ENCODE data around the gene USP2. TPM values are rescaled to one million over a fixed set of nuclear protein-coding genes. Genes with fewer than 3 reads are reported as not detected.

Gene USP2
- total and polyA plus RNA-seq, 4 experiments from 2014 or later: 0.17 to 0.22 (median 0.21) TPM; not detected in 1

DNA sequence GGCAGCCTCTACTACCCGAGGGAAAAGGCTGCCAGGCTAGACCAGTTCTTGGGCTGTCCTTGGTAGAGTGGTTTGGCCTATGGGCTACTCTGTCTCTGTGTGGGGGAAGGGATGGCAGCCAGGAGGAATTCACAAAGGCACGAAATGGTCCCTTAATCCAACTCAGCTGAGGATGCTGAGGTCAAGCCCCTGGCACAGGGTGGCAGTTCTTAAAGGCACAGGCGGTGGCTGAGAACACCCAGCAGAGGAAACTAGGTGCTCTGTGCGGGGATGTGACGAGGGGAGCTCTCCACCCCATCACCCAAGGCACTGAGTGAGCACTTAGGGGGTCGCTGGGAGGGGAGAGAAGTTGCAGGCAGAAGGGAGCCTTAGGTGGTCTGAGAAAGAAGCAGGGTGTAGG, 34.9 kb downstream of the USP2 start, which contains the start of gene MFRP:
Gene MFRP, minus strand, starts transcription at position 101 of the 400 bp plus-strand sequence. CDS start 192 bp downstream, outside the sequence.
- Histone ChIP-seq H3K4me3 (ENCODE audit: low read length in 2 of 2) (no peak within 1 kb of the TSS), H3K27me3 (ENCODE audit: insufficient read depth, low read length) (peaks cover 4% of the 10 kb centered on the region), H3K4me1 (ENCODE audit: insufficient read depth, low read length) (peaks cover 6% of the 10 kb centered on the region), H3K36me3 (ENCODE audit: insufficient read depth, low read length) (no peaks in the 10 kb centered on the region), H3K9me3 (ENCODE audit: control insufficient read depth in 1 of 2, low read length in 2 of 2) (no peaks in the 10 kb centered on the region), H3K27ac (ENCODE audit: low read depth, low read length) (no peak within 1 kb of the TSS)
- ChIA-PET CTCF (ENCODE audit: partially characterized antibody) (interaction anchor here (0.5 to 2.7 kb wide), 3 partner anchors 10 to 1716 kb away, joined by 3 to 10 read pairs (median 3); no protein-coding TSS in a partner anchor), POLR2A (ENCODE audit: partially characterized antibody) (no interaction called here)
- DNase-seq: no peak
- Mint-ChIP-seq H3K4me1 (peaks cover 0 to 5% (median 4%) of the 10 kb centered on the region in 4 donors), H3K9me3 (peaks cover 0 to 2% (median 0%) of the 10 kb centered on the region in 8 donors), H3K4me3 (no peak within 1 kb of the TSS), H3K27me3 (peaks cover 12 to 20% of the 10 kb centered on the region in 2 donors), H3K27ac (no peak within 1 kb of the TSS), H3K36me3 (no peaks in the 10 kb centered on the region)
- intact Hi-C loops (cut with micrococcal nuclease): no loop called here

DNA sequence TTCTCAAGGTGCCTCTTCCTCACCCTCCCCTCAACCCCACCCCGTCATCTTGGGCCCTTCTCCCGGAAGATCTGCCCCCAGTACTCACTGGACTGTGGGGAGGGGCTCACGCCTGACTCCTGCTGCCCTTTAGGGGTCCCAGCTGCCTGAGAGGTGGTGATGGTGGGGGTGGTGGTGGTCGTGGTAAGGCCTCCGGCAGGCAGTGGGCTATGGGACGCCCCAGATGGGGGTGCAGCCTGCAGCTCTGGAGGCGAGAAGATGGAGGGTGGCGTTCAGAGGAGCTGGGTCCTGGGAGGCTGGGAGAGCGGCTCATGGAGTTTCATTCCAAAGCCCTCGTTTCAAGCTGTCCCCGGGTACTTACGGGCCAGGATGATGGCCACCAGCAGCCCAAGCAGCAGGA, 35.8 kb downstream of the USP2 start:
- intact Hi-C loops (cut with micrococcal nuclease): no loop called here
- H3K4me1 ChIP-seq (ENCODE audit: insufficient read depth, low read length): peaks cover 6% of the 10 kb centered on the region
- peak in 1 of 5 donors; percentile 37 for DNase-seq
- no peaks in the 10 kb centered on the region for H3K36me3 ChIP-seq (ENCODE audit: insufficient read depth, low read length)
- Mint-ChIP-seq H3K4me1 (peaks cover 4 to 12% (median 9%) of the 10 kb centered on the region in 4 donors), H3K27me3 (peaks cover 20 to 27% of the 10 kb centered on the region in 2 donors), H3K4me3 (no peak overlapping the region), H3K9me3 (peaks cover 0 to 2% (median 0%) of the 10 kb centered on the region in 8 donors), H3K27ac (no peak overlapping the region), H3K36me3 (no peaks in the 10 kb centered on the region)
- ChIA-PET POLR2A (ENCODE audit: partially characterized antibody) (no interaction called here), CTCF (ENCODE audit: partially characterized antibody) (interaction anchor here (0.9 to 2.7 kb wide), 2 partner anchors 11 to 22 kb away, joined by 3 to 10 read pairs; no protein-coding TSS in a partner anchor)
- no peak overlapping the region for H3K27ac ChIP-seq (ENCODE audit: low read depth, low read length)
- peaks cover 12% of the 10 kb centered on the region for H3K27me3 ChIP-seq (ENCODE audit: insufficient read depth, low read length)
- no peak overlapping the region for H3K4me3 ChIP-seq (ENCODE audit: low read length in 2 of 2)
- no peaks in the 10 kb centered on the region for H3K9me3 ChIP-seq (ENCODE audit: control insufficient read depth in 1 of 2, low read length in 2 of 2)

DNA sequence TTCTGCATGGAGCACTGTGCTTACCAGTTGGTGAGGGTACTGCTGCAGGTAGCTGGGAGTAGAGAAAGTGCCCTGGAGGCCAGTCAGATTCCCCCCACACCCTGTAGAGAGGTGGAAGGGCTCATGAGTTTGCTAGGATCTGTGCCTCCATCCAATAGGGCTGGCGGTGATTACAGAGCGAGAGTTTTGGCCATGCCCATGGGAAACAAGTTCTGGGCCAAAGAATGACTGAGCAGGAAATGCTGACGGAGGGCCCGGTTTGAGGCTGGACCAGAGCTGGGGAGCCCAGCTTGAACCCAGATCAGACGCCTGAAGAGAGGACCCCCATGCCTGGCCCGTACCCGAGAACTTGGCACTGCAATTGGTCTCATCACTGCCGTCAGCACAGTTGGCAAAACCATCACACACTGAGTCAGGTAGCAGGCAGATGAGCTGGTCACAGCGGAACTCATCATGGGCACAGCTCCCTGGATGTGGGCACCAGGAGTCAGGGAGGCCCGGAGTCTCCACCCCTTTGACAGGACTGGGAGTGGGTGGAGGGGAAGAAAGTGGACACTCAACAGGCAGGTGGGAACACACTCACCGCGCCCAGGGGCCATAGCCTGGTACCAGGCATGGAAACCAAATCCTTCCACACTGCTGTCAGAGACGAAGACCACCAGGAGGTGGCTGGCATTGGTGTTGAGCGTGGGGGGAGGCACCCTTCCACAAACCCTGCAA, 37.0 kb downstream of the USP2 start:
- Histone ChIP-seq H3K9me3 (ENCODE audit: control insufficient read depth in 1 of 2, low read length in 2 of 2) (no peaks in the 10 kb centered on the region), H3K4me3 (ENCODE audit: low read length in 2 of 2) (no peak overlapping the region), H3K27ac (ENCODE audit: low read depth, low read length) (no peak overlapping the region), H3K36me3 (ENCODE audit: insufficient read depth, low read length) (no peaks in the 10 kb centered on the region), H3K27me3 (ENCODE audit: insufficient read depth, low read length) (peaks cover 17% of the 10 kb centered on the region), H3K4me1 (ENCODE audit: insufficient read depth, low read length) (peaks cover 4% of the 10 kb centered on the region)
- Mint-ChIP-seq H3K4me3 (no peak overlapping the region), H3K36me3 (no peaks in the 10 kb centered on the region), H3K9me3 (peaks cover 0 to 2% (median 0%) of the 10 kb centered on the region in 8 donors), H3K4me1 (peaks cover 3 to 8% (median 6%) of the 10 kb centered on the region in 4 donors), H3K27ac (no peak overlapping the region), H3K27me3 (peaks cover 21 to 24% of the 10 kb centered on the region in 2 donors)
- DNase-seq: no peak
- intact Hi-C loops (cut with micrococcal nuclease): no loop called here
- ChIA-PET CTCF (ENCODE audit: partially characterized antibody) (interaction anchor here (1.1 to 2.7 kb wide), 4 partner anchors 12 to 29 kb away, joined by 3 to 10 read pairs (median 5); no protein-coding TSS in a partner anchor), POLR2A (ENCODE audit: partially characterized antibody) (interaction anchor here (1.5 kb wide), 1 partner anchor 37 kb away, joined by 3 read pairs; the partner anchor contains the start of gene USP2)

DNA sequence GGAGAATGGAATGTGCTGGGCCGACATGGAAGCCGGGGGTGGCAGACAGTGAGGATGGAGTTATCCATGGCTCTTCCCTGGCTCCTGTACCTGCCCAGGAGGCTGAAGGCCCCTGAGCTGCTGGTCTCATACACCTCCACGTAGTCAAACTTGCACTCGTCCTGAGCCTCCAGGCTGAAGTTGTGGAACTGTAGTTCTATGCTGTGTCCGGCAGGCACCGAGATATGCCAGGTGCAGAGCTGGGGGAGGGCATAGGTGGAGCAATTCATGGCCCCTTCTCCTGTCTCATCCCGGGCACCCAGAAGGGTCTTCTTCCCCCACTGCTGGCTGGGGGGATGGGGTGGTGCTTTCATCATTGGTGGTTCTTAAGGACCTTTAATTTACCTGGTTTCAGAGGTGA, 37.8 kb downstream of the USP2 start:
- Mint-ChIP-seq H3K36me3 (no peaks in the 10 kb centered on the region), H3K9me3 (peaks cover 0 to 2% (median 0%) of the 10 kb centered on the region in 8 donors), H3K4me3 (no peak overlapping the region), H3K4me1 (peaks cover 3 to 15% (median 11%) of the 10 kb centered on the region in 4 donors), H3K27ac (no peak overlapping the region), H3K27me3 (peaks cover 28 to 31% of the 10 kb centered on the region in 2 donors)
- H3K9me3 ChIP-seq (ENCODE audit: control insufficient read depth in 1 of 2, low read length in 2 of 2): no peaks in the 10 kb centered on the region
- peaks cover 6% of the 10 kb centered on the region for H3K4me1 ChIP-seq (ENCODE audit: insufficient read depth, low read length)
- CTCF ChIA-PET (ENCODE audit: partially characterized antibody): interaction anchor here (1.1 to 1.6 kb wide), 4 partner anchors 9 to 30 kb away, joined by 3 to 5 read pairs (median 4); partner anchors contain the start of gene RNF26
- no peak overlapping the region for H3K4me3 ChIP-seq (ENCODE audit: low read length in 2 of 2)
- H3K36me3 ChIP-seq (ENCODE audit: insufficient read depth, low read length): no peaks in the 10 kb centered on the region
- intact Hi-C loops (cut with micrococcal nuclease): no loop called here
- peaks cover 23% of the 10 kb centered on the region for H3K27me3 ChIP-seq (ENCODE audit: insufficient read depth, low read length)
- POLR2A ChIA-PET (ENCODE audit: partially characterized antibody): interaction anchor here (1.5 kb wide), 1 partner anchor 38 kb away, joined by 3 read pairs; the partner anchor contains the start of gene USP2
- DNase-seq: no peak
- H3K27ac ChIP-seq (ENCODE audit: low read depth, low read length): no peak overlapping the region

DNA sequence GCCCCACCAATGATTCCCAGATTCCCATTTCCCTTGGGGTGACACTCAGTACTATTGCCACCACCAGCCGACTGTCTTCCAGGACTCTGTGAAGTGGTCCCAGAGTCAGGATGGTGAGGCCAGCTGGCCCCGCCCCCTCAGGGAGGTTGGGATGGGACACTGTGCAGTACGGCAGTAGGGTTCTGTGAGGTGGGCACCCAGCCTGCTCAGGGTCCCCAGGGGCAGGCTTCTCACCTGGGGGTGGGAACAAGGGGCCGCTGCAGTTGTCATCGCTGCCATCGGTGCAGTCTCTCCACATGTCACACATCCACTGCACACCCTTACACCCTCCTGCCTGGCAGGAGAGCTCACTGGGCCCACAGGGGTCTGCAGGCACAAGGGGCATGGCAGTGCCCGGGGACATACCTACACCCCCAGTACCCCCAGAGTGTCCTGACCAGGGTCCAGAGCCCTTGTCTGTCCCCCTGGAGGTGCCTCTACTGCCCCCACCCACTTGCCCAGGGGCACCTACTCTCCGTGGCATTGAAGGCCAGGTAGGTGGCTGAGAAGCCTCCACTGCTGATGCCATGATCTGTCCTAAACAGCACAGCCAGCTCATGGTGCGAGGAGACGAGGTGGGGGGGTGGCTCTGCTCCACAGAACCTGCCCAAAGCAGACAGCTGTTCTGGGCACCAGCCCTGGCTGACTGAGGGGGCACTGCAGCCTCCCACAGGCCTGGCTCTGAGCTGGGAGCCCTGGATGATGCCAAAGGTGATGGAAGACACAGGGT, 38.9 kb downstream of the USP2 start:
- peaks cover 0 to 3% of the 10 kb centered on the region in 2 donors for H3K36me3 Mint-ChIP-seq
- peaks cover 3 to 23% (median 15%) of the 10 kb centered on the region in 4 donors for H3K4me1 Mint-ChIP-seq
- Histone ChIP-seq H3K4me3 (ENCODE audit: low read length in 2 of 2) (no peak overlapping the region), H3K36me3 (ENCODE audit: insufficient read depth, low read length) (no peaks in the 10 kb centered on the region), H3K27ac (ENCODE audit: low read depth, low read length) (no peak overlapping the region), H3K27me3 (ENCODE audit: insufficient read depth, low read length) (peaks cover 23% of the 10 kb centered on the region), H3K4me1 (ENCODE audit: insufficient read depth, low read length) (peaks cover 14% of the 10 kb centered on the region), H3K9me3 (ENCODE audit: control insufficient read depth in 1 of 2, low read length in 2 of 2) (no peaks in the 10 kb centered on the region)
- ChIA-PET CTCF (ENCODE audit: partially characterized antibody) (interaction anchor here (1.2 to 1.6 kb wide), 2 partner anchors 8 to 13 kb away, joined by 3 to 5 read pairs; partner anchors contain the start of gene RNF26), POLR2A (ENCODE audit: partially characterized antibody) (no interaction called here)
- H3K9me3 Mint-ChIP-seq: peaks cover 0 to 2% (median 0%) of the 10 kb centered on the region in 8 donors
- no peak for DNase-seq
- H3K27ac Mint-ChIP-seq: no peak overlapping the region
- intact Hi-C loops (cut with micrococcal nuclease): no loop called here
- peak overlapping the region in 1 of 8 donors; percentile 35 for H3K4me3 Mint-ChIP-seq
- H3K27me3 Mint-ChIP-seq: peaks cover 32 to 33% of the 10 kb centered on the region in 2 donors

DNA sequence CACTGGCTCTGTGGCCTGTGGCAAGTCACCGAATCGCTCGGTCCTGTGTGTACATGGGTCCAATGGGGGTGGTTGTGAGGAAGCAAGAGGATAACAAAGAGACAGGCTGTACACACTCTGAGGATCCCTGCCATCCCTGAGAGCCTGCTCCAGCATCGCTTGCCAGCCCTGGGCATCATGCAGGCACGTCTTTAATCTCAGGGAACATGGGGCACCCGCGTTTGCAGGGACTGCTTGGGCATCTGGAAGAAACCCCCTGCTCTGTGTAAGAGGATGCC, 39.5 kb downstream of the USP2 start:
- H3K4me3 ChIP-seq (ENCODE audit: low read length in 2 of 2): no peak overlapping the region
- no peak overlapping the region for H3K27ac ChIP-seq (ENCODE audit: low read depth, low read length)
- H3K4me1 ChIP-seq (ENCODE audit: insufficient read depth, low read length): peaks cover 14% of the 10 kb centered on the region
- H3K9me3 ChIP-seq (ENCODE audit: control insufficient read depth in 1 of 2, low read length in 2 of 2): no peaks in the 10 kb centered on the region
- H3K36me3 Mint-ChIP-seq: peaks cover 0 to 3% of the 10 kb centered on the region in 2 donors
- ChIA-PET CTCF (ENCODE audit: partially characterized antibody) (interaction anchor here (1.8 kb wide), 1 partner anchor 15 kb away, joined by 6 read pairs; no protein-coding TSS in a partner anchor), POLR2A (ENCODE audit: partially characterized antibody) (interaction anchor here (0.6 kb wide), 1 partner anchor 298 kb away, joined by 4 read pairs; no protein-coding TSS in a partner anchor)
- no peaks in the 10 kb centered on the region for H3K36me3 ChIP-seq (ENCODE audit: insufficient read depth, low read length)
- peaks cover 23% of the 10 kb centered on the region for H3K27me3 ChIP-seq (ENCODE audit: insufficient read depth, low read length)
- peak overlapping the region in 2 of 8 donors; percentile 10 to 35 for H3K4me3 Mint-ChIP-seq
- H3K27ac Mint-ChIP-seq: no peak overlapping the region
- H3K4me1 Mint-ChIP-seq: peaks cover 3 to 27% (median 17%) of the 10 kb centered on the region in 4 donors
- intact Hi-C loops (cut with micrococcal nuclease): no loop called here
- peaks cover 30 to 32% of the 10 kb centered on the region in 2 donors for H3K27me3 Mint-ChIP-seq
- H3K9me3 Mint-ChIP-seq: peaks cover 0 to 2% (median 0%) of the 10 kb centered on the region in 8 donors
- DNase-seq: peak in 1 of 5 donors; percentile 39

All from CD4-positive, alpha-beta memory T cell (primary cell).